GM21723 (cell line): ENCODE results near the gene MOB3B.

ENCODE experiments used
- ATAC-seq: cut with Tn5 transposase; IDR thresholded peaks from one replicate; pipeline ENCODE4 v1.9.1; 2021; ENCODE audit warnings: mild to moderate bottlenecking, moderate library complexity; ENCODE audit not compliant: unreplicated experiment

The MOB3B gene

GRCh38 chr9:27293996-27294395 is 235.6 kb downstream of the MOB3B start:
- ATAC-seq: no peak

- no peak for ATAC-seq
Observed at GRCh38 chr9:27292659-27293405, 236.8 kb downstream of the MOB3B start.

- ATAC-seq: no peak
Observed at GRCh38 chr9:27291292-27291691, 238.3 kb downstream of the MOB3B start.

GRCh38 chr9:27282269-27282668 is 247.3 kb downstream of the MOB3B start:
- no peak for ATAC-seq

- no peak for ATAC-seq
Observed at GRCh38 chr9:27280860-27281259, 248.8 kb downstream of the MOB3B start.

GRCh38 chr9:27280249-27280648 is 249.4 kb downstream of the MOB3B start:
- no peak for ATAC-seq

GRCh38 chr9:27279611-27280010 is 250.0 kb downstream of the MOB3B start:
- no peak for ATAC-seq

GRCh38 chr9:27278374-27278773 is 251.2 kb downstream of the MOB3B start:
- ATAC-seq: no peak

GRCh38 chr9:27276193-27277030 is 253.2 kb downstream of the MOB3B start:
- no peak for ATAC-seq
